ENCODE measurements around the gene ISX. TPM values are rescaled to one million over a fixed set of nuclear protein-coding genes. Genes with fewer than 3 reads are reported as not detected.

Gene ISX
- total RNA-seq, 2 experiments from 2014 or later: not detected

- intact Hi-C loops (cut with DNase I, micrococcal nuclease): no loop called here
- H3K4me1 Mint-ChIP-seq (ENCODE audit: low read depth): no peaks in the 10 kb centered on the region
- H3K4me3 ChIP-seq (ENCODE audit: low read length): no peak overlapping the region
- peaks cover 0 to 4% of the 10 kb centered on the region in 2 experiments for H3K9me3 ChIP-seq (ENCODE audit: control insufficient read depth in 1 of 2, insufficient read depth in 1 of 2, low read length in 2 of 2)
- no peaks in the 10 kb centered on the region for H3K9me3 Mint-ChIP-seq
- POLR2A ChIA-PET: no interaction called here
- no peak overlapping the region for H3K27ac ChIP-seq (ENCODE audit: low read depth in 1 of 2, low read length in 2 of 2)
- CTCF ChIA-PET: no interaction called here
- H3K4me3 Mint-ChIP-seq: no peak overlapping the region
- H3K27ac Mint-ChIP-seq: no peak overlapping the region
- H3K4me1 ChIP-seq (ENCODE audit: insufficient read depth, low read length): no peaks in the 10 kb centered on the region
- ATAC-seq (ENCODE audit: poor library complexity) (no peak), DNase-seq (no peak)
- H3K27me3 ChIP-seq (ENCODE audit: control insufficient read depth in 1 of 2, insufficient read depth in 2 of 2, low read length in 2 of 2): no peaks in the 10 kb centered on the region
- no peaks in the 10 kb centered on the region for H3K36me3 Mint-ChIP-seq (ENCODE audit: low read depth)
- H3K36me3 ChIP-seq (ENCODE audit: insufficient read depth, low read length): no peaks in the 10 kb centered on the region
- peaks cover 2% of the 10 kb centered on the region for H3K27me3 Mint-ChIP-seq
- no peak for TF ChIP-seq CTCF (IDR thresholded peaks at IDR 0.05)
Measured at GRCh38 chr22:35071784-35072183, 5.8 kb downstream of the ISX start.

GRCh38 chr22:35072925-35073324 is 7.0 kb downstream of the ISX start:
- H3K9me3 Mint-ChIP-seq: no peaks in the 10 kb centered on the region
- intact Hi-C loops (cut with DNase I, micrococcal nuclease): no loop called here
- H3K4me3 ChIP-seq (ENCODE audit: low read length): no peak overlapping the region
- H3K27ac ChIP-seq (ENCODE audit: low read depth in 1 of 2, low read length in 2 of 2): no peak overlapping the region
- no peak for TF ChIP-seq CTCF (IDR thresholded peaks at IDR 0.05)
- H3K9me3 ChIP-seq (ENCODE audit: control insufficient read depth in 1 of 2, insufficient read depth in 1 of 2, low read length in 2 of 2): peaks cover 0 to 4% of the 10 kb centered on the region in 2 experiments
- no peaks in the 10 kb centered on the region for H3K27me3 ChIP-seq (ENCODE audit: control insufficient read depth in 1 of 2, insufficient read depth in 2 of 2, low read length in 2 of 2)
- ChIA-PET POLR2A (no interaction called here), CTCF (no interaction called here)
- H3K36me3 ChIP-seq (ENCODE audit: insufficient read depth, low read length): no peaks in the 10 kb centered on the region
- no peak overlapping the region for H3K27ac Mint-ChIP-seq
- DNase-seq: no peak
- peaks cover 13% of the 10 kb centered on the region for H3K27me3 Mint-ChIP-seq
- no peaks in the 10 kb centered on the region for H3K36me3 Mint-ChIP-seq (ENCODE audit: low read depth)
- H3K4me1 ChIP-seq (ENCODE audit: insufficient read depth, low read length): no peaks in the 10 kb centered on the region
- no peaks in the 10 kb centered on the region for H3K4me1 Mint-ChIP-seq (ENCODE audit: low read depth)
- no peak overlapping the region for H3K4me3 Mint-ChIP-seq
- ATAC-seq (ENCODE audit: poor library complexity): no peak

- Mint-ChIP-seq H3K27me3 (peaks cover 16% of the 10 kb centered on the region), H3K4me1 (ENCODE audit: low read depth) (no peaks in the 10 kb centered on the region), H3K27ac (no peak overlapping the region), H3K36me3 (ENCODE audit: low read depth) (no peaks in the 10 kb centered on the region), H3K9me3 (no peaks in the 10 kb centered on the region), H3K4me3 (no peak overlapping the region)
- CTCF ChIA-PET: no interaction called here
- POLR2A ChIA-PET: no interaction called here
- no peak for TF ChIP-seq CTCF (IDR thresholded peaks at IDR 0.05)
- peaks cover 0 to 4% of the 10 kb centered on the region in 2 experiments for H3K9me3 ChIP-seq (ENCODE audit: control insufficient read depth in 1 of 2, insufficient read depth in 1 of 2, low read length in 2 of 2)
- DNase-seq: no peak
- no peaks in the 10 kb centered on the region for H3K36me3 ChIP-seq (ENCODE audit: insufficient read depth, low read length)
- H3K4me1 ChIP-seq (ENCODE audit: insufficient read depth, low read length): no peaks in the 10 kb centered on the region
- ATAC-seq (ENCODE audit: poor library complexity): no peak
- intact Hi-C loops (cut with DNase I, micrococcal nuclease): no loop called here
- no peak overlapping the region for H3K27ac ChIP-seq (ENCODE audit: low read depth in 1 of 2, low read length in 2 of 2)
- no peaks in the 10 kb centered on the region for H3K27me3 ChIP-seq (ENCODE audit: control insufficient read depth in 1 of 2, insufficient read depth in 2 of 2, low read length in 2 of 2)
- no peak overlapping the region for H3K4me3 ChIP-seq (ENCODE audit: low read length)
Measured at GRCh38 chr22:35074583-35074982, 8.6 kb downstream of the ISX start.
